Activated CD4-positive, alpha-beta T cell treated with anti-CD3 and anti-CD28 coated beads for 24 hours (primary cell): ENCODE measurements around the gene PPARD.
"Not testable (repeated sequence)": the region's sequence is repeated elsewhere in the genome, so short reads cannot be mapped to it uniquely, and the experiment has no call there.

Experiments used
- DNase-seq, 2 donors: peaks; one replicate each; pipeline ENCODE4 v3.0.0-alpha.2; 2020; ENCODE audit warnings: low read depth in 2 of 2

PPARD gene

DNA sequence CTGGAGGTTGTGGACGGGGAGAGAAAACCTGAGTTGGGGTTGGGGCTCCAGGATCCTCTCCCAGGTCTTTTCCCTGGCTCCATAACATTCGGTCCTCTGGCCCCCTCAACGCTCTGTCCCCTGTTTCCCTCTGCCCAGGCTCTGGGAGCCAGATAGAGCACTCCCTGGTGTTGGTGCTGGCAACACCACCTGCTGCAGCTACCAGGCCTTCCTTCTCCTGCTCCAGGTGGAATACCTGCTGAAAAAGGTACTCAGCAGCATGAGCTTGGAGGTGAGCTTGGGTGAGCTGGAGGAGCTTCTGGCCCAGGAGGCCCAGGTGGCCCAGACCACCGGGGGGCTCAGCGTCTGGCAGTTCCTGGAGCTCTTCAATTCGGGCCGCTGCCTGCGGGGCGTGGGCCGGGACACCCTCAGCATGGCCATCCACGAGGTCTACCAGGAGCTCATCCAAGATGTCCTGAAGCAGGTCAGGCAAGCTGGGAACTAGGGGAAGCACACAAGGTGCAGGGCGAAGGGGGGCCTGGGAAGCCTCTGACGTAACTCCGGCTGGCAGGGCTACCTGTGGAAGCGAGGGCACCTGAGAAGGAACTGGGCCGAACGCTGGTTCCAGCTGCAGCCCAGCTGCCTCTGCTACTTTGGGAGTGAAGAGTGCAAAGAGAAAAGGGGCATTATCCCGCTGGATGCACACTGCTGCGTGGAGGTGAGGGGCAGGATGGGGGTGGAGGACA lies 30.1 kb upstream of the PPARD start:
- DNase-seq: no peak

GRCh38 chr6:35312807-35313206 lies 29.6 kb upstream of the PPARD start:
- DNase-seq: no peak

DNA sequence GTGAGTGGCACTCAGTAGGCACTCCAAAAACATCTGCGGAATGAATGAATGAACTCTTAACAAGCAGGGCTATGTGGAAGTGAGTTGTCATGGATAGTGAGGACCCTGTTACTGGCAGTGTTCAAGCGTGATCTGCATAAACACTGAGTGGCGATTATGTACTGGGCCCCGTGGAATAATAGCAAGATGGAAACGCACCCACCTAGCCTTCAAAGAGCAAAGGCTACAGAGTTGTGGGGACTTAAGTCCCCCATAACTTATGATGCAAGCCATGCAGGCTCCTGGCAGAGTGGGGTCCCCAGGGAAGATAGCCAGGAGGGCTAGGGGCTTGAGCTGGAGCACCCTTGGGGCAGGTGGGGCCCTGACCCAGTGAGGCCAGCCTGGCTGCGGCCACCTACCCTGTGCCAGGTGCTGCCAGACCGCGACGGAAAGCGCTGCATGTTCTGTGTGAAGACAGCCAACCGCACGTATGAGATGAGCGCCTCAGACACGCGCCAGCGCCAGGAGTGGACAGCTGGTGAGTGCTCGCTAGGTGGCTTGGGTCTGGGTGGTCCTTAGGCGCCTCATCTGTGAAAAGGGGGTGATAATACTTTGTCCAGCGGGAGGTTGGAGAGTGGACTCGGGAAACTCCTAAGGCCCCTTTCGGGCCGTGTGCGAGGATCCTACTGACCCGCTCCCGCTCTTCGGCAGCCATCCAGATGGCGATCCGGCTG lies 24.7 kb upstream of the PPARD start:
- no peak for DNase-seq

DNA sequence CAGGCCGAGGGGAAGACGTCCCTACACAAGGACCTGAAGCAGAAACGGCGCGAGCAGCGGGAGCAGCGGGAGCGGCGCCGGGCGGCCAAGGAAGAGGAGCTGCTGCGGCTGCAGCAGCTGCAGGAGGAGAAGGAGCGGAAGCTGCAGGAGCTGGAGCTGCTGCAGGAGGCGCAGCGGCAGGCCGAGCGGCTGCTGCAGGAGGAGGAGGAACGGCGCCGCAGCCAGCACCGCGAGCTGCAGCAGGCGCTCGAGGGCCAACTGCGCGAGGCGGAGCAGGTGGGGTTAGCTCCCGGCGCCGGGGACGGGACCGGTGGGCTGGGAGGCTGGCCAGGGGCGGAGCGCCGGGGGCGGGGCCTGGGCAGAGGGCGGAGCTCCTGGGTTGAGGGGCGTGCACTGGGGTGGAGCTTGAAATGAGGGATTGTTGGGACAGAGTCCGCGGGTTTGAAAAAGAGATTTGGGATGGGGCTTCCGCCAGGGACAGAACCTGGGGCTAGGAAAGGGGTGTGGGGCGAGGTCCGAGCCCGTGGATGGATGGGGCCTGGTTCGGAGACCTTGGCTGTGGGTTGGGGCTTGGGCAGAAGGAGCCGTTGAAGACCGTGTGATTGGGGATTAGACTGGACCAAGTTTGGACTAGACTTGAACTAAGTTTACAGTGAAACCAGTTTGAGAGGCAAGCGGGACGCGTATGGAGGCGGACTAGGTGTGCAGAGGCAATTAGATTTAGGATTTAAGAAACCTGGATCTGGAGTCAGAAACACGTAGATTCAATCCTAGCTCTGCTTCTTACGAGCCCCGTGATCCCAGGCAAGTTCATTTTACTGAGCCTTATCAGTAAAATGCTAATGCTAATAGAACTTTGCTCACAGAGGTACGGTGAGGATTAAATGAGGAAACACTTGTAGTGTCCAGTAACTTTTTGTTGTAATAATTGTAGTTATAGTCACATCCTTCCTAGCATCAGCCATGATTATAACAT lies 23.9 kb upstream of the PPARD start:
- DNase-seq: no peak

- DNase-seq: no peak
Measured at GRCh38 chr6:35319346-35320030, 22.9 kb upstream of the PPARD start.

- no peak for DNase-seq
Measured at GRCh38 chr6:35320031-35320410, 22.3 kb upstream of the PPARD start.

DNA sequence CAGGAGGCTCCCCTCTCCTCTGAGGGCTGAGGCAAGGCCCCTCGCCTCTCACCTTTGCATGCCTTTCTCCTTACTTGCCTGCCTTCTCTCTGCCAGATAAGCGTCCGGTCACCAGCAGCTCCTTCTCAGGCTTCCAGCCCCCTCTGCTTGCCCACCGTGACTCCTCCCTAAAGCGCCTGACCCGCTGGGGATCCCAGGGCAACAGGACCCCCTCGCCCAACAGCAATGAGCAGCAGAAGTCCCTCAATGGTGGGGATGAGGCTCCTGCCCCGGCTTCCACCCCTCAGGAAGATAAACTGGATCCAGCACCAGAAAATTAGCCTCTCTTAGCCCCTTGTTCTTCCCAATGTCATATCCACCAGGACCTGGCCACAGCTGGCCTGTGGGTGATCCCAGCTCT lies 21.3 kb upstream of the PPARD start:
- no peak for DNase-seq

DNA sequence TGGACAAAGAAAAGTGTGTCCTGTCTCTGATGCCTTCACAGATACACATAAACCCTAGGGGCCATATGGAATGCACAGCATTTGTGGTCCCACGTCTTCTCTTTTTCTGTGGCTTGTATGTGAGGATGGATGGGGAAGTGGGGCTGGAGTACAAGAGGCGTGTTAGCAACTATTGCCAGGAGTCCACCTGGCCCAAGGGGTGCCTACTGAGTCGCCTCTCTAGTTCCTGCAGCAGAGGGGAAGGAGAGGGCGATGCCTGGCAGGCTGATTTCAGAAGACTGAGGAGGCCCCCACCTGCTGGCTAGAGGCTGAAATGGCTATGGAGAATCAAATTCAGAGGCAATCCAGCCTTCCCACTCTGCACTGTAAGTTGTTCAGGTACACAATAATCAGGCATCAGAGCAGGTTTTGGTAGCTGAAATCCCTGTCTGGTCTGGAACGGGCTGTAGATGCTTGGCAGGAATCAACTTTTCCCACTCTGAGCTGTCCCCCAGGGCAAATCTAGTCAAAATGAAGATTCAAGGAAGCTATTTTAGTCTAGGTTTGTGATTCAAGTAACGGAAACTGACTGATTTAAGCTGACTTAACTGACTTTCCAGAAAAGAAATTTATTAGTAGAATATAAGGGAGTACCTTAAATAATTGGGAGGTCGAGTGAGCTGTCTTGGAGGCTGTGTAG lies 14.9 kb upstream of the PPARD start:
- peak; percentile 61 for DNase-seq

GRCh38 chr6:35328108-35328723 lies 14.1 kb upstream of the PPARD start:
- DNase-seq: no peak

DNA sequence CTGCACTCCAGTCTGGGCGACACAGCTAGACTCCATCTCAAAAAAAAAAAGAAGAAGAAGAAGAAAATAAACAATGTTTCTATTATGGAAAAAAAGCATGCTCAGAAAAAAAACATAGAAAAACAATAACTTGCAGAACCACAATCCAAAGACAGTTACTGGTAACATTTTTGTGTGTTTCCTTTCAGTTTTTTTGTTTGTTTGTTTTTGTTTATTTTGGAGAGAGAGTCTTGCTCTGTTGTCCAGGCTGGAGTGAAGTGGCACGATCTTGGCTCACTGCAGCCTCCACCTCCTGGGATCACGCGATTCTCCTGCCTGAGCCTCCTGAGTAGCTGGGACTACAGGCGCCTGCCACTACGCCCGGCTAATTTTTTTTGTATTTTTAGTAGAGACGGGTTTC lies 13.4 kb upstream of the PPARD start:
- not testable (repeated sequence) for DNase-seq

DNA sequence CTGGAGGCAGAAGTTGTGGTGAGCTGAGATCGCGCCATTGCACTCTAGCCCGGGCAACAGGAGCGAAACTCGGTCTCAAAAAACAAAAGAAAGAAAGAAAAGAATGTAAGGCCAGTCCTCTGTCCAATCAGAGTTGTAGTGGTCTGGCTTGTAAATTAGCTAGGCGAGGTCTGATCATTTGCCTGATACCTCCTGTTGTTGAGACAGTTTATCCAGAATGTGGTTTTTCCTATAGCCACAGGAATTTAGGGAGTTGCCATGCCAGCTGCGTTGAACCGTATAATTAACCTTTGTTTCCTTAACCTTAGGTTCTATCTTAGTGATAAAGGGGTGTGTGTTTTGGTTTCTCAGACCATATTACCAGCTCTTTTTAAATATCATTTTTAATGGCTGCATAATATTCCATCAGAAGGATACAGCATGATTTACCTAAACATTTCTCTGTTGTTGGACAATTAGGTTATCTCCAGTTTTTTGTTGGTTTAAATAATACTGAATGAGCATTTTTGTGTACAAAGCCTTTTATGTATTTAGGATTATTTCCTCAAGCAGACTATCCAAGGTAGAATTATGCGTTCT lies 11.7 kb upstream of the PPARD start:
- no peak for DNase-seq

GRCh38 chr6:35332074-35332887 lies 10.1 kb upstream of the PPARD start:
- not testable (repeated sequence) for DNase-seq

GRCh38 chr6:35341557-35341956 lies 801 bp upstream of the PPARD start:
- no peak for DNase-seq

DNA sequence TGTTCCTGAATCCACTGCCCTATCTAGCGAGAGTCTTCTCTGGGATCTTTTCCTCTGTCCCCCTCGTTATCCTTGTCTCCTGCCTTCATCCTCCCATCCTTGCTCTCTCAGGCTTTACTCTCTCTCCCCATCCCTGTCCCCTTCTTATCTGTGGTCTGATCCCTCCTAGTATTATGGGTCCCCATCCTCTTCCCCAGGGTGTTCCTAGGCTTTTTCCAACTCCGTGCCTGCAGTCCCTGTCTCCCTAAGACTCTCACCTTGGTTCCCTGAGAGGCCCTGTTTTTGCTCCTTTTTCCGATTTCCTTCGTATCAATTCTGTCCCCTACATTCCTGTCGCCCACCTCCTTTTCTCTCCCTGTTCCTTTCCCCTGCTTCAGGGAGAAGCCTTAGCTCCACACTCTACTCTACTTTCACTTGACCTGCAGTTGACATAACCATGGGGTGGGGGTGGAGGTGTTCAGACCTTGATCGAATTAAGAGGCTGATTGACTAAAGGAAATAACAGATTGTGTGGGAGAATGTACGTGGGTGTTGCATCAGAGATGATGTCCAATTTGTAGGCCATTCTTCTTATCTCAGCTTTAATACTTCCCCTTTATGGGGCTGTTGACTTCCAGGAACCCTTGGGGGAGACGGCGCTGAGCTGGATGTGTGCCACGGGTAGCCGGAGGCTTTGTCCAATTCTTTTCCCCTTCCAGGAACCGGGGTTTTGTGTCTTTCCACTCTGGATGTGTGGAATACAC lies 905 bp downstream of the PPARD start:
- no peak for DNase-seq

GRCh38 chr6:35343835-35344550 lies 1.6 kb downstream of the PPARD start:
- DNase-seq: no peak

DNA sequence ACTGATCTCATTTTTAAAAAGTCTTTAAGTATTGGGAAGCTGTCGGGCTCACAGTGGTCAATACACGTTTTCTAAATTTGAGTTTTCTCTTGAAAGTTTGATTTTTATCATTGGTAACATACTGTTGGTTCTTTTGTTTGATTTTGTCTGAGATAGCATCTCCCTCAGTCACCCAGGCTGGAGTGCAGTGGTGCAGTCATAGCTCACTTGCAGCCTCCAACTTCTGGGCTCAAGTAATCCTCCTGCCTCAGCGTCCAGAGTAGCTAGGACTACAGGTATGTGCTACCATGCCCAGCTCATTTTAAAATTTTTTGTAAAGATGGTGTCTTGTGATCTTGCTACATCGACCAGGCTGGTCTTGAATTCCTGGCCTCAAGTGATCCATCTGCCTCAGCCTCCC lies 9.1 kb downstream of the PPARD start:
- no peak for DNase-seq

DNA sequence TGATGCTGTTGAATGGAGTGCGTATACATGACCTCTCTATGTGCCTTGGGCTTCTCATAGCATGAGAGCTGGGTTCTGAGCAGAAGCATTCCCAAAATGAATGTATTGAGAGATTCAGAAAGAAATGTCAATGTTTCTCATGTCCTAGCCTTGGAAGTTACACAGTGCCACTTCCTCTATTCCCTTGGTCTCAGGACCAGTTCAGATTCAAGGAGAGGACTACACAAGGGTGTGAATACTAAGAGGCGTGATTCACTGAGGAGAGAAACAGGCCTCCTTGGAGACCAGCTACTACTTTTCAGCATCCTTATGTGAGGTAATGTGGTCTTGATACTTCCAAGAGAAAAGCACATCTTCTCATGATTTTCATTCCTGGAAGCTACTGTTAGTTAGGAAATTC lies 10.4 kb downstream of the PPARD start:
- no peak for DNase-seq
